Type B pancreatic cell (in vitro differentiated cells): ENCODE results near the gene TBC1D23. TPM values are rescaled to one million over a fixed set of nuclear protein-coding genes. Genes with fewer than 3 reads are reported as not detected.

ENCODE experiments used
- DNase-seq: peaks from one replicate; pipeline ENCODE4 v3.0.0; 2021; ENCODE audit warnings: mixed read lengths; ENCODE audit not compliant: unreplicated experiment; ENCODE audit errors: extremely low spot score
- H3K27ac Mint-ChIP-seq: 2 replicates; pipeline ENCODE4 v1.8.0; 2021; ENCODE audit warnings: mild to moderate bottlenecking, mixed read lengths
- H3K27me3 Mint-ChIP-seq: 2 replicates; pipeline ENCODE4 v1.8.0; 2021; ENCODE audit warnings: mixed read lengths
- H3K36me3 Mint-ChIP-seq: 2 replicates; pipeline ENCODE4 v1.8.0; 2021; ENCODE audit warnings: mixed read lengths
- H3K4me1 Mint-ChIP-seq: one replicate; pipeline ENCODE4 v1.8.0; 2021; ENCODE audit warnings: mixed read lengths; ENCODE audit not compliant: unreplicated experiment
- H3K4me3 Mint-ChIP-seq: 2 replicates; pipeline ENCODE4 v1.8.0; 2021; ENCODE audit warnings: mild to moderate bottlenecking, mixed read lengths
- H3K9me3 Mint-ChIP-seq: 2 replicates; pipeline ENCODE4 v1.8.0; 2021; ENCODE audit warnings: mixed read lengths
- total RNA-seq: library from RNA; stranded (reverse); gene quantifications from 2 replicates; pipeline ENCODE4 v1.2.1, GENCODE V29; 2021; ENCODE audit warnings: low replicate concordance
- TF ChIP-seq, protein P1 (sequence below): fragments of 200-600 bp; sonication (generic); conservative IDR thresholded peaks from 2 replicates; pipeline ENCODE4 v1.5.0; 2021; ENCODE audit warnings: antibody characterized with exemption, mild to moderate bottlenecking

Gene TBC1D23
- total RNA-seq, 1 donor from 2014 or later: 39.6 TPM

DNA sequence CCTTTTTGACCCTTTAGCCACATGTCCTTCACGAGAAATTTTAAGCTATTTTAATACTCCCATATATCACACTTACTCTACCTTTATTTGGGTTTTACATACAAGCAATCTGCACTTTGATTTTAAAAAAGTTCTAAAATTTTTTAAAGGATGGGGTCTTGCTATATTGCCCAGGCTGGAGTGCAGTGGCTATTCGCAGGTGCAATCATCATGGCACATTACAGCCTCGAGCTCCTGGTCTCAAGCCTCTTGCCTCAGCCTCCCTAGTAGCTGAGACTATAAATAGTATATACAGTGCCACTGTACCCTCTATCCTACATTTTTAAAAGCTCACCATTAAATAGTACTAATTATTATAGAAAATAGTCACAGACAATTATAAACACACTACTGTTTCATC lies 103.6 kb downstream of the TBC1D23 start:
- peaks cover 41% of the 10 kb centered on the region for H3K36me3 Mint-ChIP-seq
- H3K4me3 Mint-ChIP-seq: no peak overlapping the region
- no peaks in the 10 kb centered on the region for H3K27me3 Mint-ChIP-seq
- no peak for DNase-seq
- TF ChIP-seq, protein P1, sequence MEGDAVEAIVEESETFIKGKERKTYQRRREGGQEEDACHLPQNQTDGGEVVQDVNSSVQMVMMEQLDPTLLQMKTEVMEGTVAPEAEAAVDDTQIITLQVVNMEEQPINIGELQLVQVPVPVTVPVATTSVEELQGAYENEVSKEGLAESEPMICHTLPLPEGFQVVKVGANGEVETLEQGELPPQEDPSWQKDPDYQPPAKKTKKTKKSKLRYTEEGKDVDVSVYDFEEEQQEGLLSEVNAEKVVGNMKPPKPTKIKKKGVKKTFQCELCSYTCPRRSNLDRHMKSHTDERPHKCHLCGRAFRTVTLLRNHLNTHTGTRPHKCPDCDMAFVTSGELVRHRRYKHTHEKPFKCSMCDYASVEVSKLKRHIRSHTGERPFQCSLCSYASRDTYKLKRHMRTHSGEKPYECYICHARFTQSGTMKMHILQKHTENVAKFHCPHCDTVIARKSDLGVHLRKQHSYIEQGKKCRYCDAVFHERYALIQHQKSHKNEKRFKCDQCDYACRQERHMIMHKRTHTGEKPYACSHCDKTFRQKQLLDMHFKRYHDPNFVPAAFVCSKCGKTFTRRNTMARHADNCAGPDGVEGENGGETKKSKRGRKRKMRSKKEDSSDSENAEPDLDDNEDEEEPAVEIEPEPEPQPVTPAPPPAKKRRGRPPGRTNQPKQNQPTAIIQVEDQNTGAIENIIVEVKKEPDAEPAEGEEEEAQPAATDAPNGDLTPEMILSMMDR: no peak
- H3K9me3 Mint-ChIP-seq: peaks cover 5% of the 10 kb centered on the region
- no peak overlapping the region for H3K27ac Mint-ChIP-seq
- no peaks in the 10 kb centered on the region for H3K4me1 Mint-ChIP-seq

DNA sequence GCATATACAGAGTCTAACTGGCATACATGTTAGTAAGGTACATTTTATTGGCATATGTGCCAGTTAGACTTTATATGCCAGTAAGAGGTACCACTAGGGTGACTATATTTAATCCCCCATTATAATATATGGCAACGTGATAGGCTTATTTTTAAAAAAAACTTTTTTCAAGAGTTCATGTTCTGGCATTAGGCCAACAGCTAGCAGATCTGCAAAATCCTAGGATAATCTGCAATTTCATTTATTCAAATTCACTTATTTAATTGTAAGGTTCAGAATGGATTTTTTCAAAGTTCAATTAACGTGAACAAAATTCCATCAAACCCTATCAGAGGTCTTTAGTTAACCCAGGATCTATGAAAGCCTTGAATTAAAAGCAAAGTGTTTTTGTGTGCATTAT lies 105.6 kb downstream of the TBC1D23 start:
- peaks cover 34% of the 10 kb centered on the region for H3K36me3 Mint-ChIP-seq
- TF ChIP-seq, protein P1: no peak

DNA sequence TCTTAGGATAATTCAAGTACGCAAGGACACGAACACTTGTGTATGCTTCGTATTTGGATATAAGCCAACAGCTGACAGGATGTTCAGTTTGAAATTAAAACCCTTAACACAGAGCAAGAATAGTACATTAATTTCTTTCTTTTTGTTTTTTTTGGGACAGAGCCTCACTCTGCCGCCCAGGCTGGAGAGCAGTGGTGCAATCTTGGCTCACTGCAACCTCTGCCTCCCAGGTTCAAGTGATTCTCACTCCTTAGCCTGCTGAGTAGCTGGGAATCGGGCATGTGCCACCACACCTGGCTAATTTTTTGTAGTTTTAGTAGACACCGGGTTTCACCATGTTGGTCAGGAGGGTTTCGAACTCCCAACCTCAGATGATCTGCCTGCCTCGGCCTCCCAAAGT lies 107.6 kb downstream of the TBC1D23 start:
- no peak overlapping the region for H3K27ac Mint-ChIP-seq
- no peaks in the 10 kb centered on the region for H3K4me1 Mint-ChIP-seq
- peaks cover 31% of the 10 kb centered on the region for H3K36me3 Mint-ChIP-seq
- no peak for DNase-seq
- TF ChIP-seq, protein P1: no peak
- no peak overlapping the region for H3K4me3 Mint-ChIP-seq
- H3K27me3 Mint-ChIP-seq: no peaks in the 10 kb centered on the region
- H3K9me3 Mint-ChIP-seq: no peaks in the 10 kb centered on the region

More for the DNA sequence above, 105.6 kb downstream of the TBC1D23 start:
- H3K27ac Mint-ChIP-seq: no peak overlapping the region
- H3K4me1 Mint-ChIP-seq: no peaks in the 10 kb centered on the region
- no peak for DNase-seq
- H3K4me3 Mint-ChIP-seq: no peak overlapping the region
- no peaks in the 10 kb centered on the region for H3K27me3 Mint-ChIP-seq
- H3K9me3 Mint-ChIP-seq: peaks cover 5% of the 10 kb centered on the region

DNA sequence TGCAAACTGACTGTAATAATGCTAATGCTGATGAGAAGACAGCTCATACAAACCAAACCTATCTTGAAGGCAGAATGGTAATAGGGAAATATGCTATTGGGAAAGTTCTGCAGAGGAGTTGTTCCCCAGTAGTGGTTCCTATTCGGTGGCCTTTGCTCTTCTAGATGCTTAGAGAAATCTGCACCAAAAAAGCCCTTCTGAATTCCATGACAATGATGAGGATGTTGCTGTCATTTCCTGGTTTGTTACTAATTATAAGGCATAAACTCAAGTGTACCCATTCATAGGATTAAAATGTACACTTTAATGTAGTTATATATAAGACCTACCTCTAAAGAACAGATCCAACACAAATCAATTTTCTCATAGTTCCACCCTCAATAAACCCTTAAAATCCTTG lies 110.0 kb downstream of the TBC1D23 start:
- no peak overlapping the region for H3K4me3 Mint-ChIP-seq
- no peaks in the 10 kb centered on the region for H3K27me3 Mint-ChIP-seq
- no peak overlapping the region for H3K27ac Mint-ChIP-seq
- DNase-seq: no peak
- TF ChIP-seq, protein P1: no peak
- no peaks in the 10 kb centered on the region for H3K9me3 Mint-ChIP-seq
- peaks cover 26% of the 10 kb centered on the region for H3K36me3 Mint-ChIP-seq
- no peaks in the 10 kb centered on the region for H3K4me1 Mint-ChIP-seq

DNA sequence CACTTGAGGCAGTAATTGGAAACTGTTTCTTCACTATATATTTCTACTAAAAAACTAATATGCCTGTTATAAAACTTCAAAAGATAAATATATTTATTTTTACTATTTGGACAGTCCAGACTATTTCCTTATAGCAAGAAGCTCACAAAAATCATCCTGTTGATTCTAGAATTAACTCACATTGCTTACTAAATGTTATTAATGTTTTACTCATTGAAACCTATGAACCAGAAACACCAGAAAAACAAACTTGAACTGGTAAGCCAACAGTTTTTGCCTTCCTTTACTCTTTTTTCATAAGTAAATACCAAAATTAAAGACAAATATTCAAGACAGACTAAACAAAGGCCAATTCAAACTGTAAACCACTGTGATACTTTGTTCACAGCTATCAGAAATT lies 113.7 kb downstream of the TBC1D23 start:
- Mint-ChIP-seq H3K27ac (no peak overlapping the region), H3K4me3 (no peak overlapping the region), H3K36me3 (peaks cover 27% of the 10 kb centered on the region), H3K27me3 (no peaks in the 10 kb centered on the region), H3K4me1 (no peaks in the 10 kb centered on the region), H3K9me3 (no peaks in the 10 kb centered on the region)
- DNase-seq: no peak
- TF ChIP-seq, protein P1: no peak

Other genes starting within 250 kb of the TBC1D23 start
- gene FILIP1L, start 146.5 kb upstream of the TBC1D23 start, total RNA-seq: 30.6 and 31.5 TPM in 2 replicates
- gene NIT2, start 73.8 kb downstream of the TBC1D23 start, total RNA-seq: 33.2 and 34.5 TPM in 2 replicates
- 42.9 and 44.6 TPM in 2 replicates for gene TOMM70, start 140.1 kb downstream of the TBC1D23 start, total RNA-seq
- gene LNP1, start 140.5 kb downstream of the TBC1D23 start, total RNA-seq: 3.4 and 6.2 TPM in 2 replicates
- gene TMEM45A, start 231.6 kb downstream of the TBC1D23 start, total RNA-seq: 9.6 and 18.4 TPM in 2 replicates